Lung (tissue), 12 donors: ENCODE results near the gene GYG1. TPM values are rescaled to one million over a fixed set of nuclear protein-coding genes. Genes with fewer than 3 reads are reported as not detected.
A peak's percentile ranks its signal among the peaks of the same experiment; 100 is the strongest.

ENCODE experiments used
- ATAC-seq: fragments of 200-7000 bp; cut with Tn5 transposase; one replicate; pipeline ENCODE4 v1.9.1; 2020; ENCODE audit warnings: moderate number of reproducible peaks; ENCODE audit not compliant: insufficient read depth, low FRiP score
- DNase-seq, 3 donors: peaks; one replicate each; pipeline ENCODE4 v3.0.0-alpha.2; 2013 to 2017
- H3K27ac ChIP-seq, 2 donors: one replicate each; pipeline ENCODE4 v1.5.1; 2013; ENCODE audit warnings: mild to moderate bottlenecking in 2 of 2, moderate library complexity in 2 of 2, control low read depth in 1 of 2, inconsistent platforms in 1 of 2, low read depth in 1 of 2, low read length in 1 of 2
- H3K27me3 ChIP-seq, 3 donors: one replicate each; pipeline ENCODE4 v1.5.1; 2013; ENCODE audit warnings: low read length in 2 of 3; ENCODE audit not compliant: control insufficient read depth in 3 of 3, insufficient read depth in 3 of 3
- H3K36me3 ChIP-seq, 4 donors: one replicate each; pipeline ENCODE4 v1.5.1; 2013; ENCODE audit warnings: low read length in 4 of 4, mild to moderate bottlenecking in 1 of 4, moderate library complexity in 1 of 4; ENCODE audit not compliant: control insufficient read depth in 4 of 4, insufficient read depth in 4 of 4
- H3K4me1 ChIP-seq, 5 donors: one replicate each; pipeline ENCODE4 v1.5.1; 2013; ENCODE audit warnings: low read length in 5 of 5, mild to moderate bottlenecking in 2 of 5, moderate library complexity in 1 of 5; ENCODE audit not compliant: control insufficient read depth in 5 of 5, insufficient read depth in 5 of 5
- H3K4me3 ChIP-seq: one replicate; pipeline ENCODE4 v1.5.1; 2013; ENCODE audit warnings: mild to moderate bottlenecking, control low read depth, moderate library complexity
- H3K9ac ChIP-seq, 2 donors: one replicate each; pipeline ENCODE4 v1.5.1; 2013; ENCODE audit warnings: low read length in 2 of 2, control low read depth in 1 of 2; ENCODE audit not compliant: insufficient read depth in 1 of 2
- H3K9me3 ChIP-seq, 4 donors: one replicate each; pipeline ENCODE4 v1.5.1; 2013; ENCODE audit warnings: low read length in 3 of 4, mild to moderate bottlenecking in 1 of 4, moderate library complexity in 1 of 4; ENCODE audit not compliant: control insufficient read depth in 4 of 4, insufficient read depth in 3 of 4
- WGBS, 2 donors: extraction: QIAGEN DNeasy Blood & Tissue Kit; methylation state at CpG; one replicate each; pipeline ENCODE4 v1.1.7; 2013; 5-methylcytosine and 5-hydroxymethylcytosine counted together
- polyA plus RNA-seq, 2 donors: library from polyadenylated mRNA; stranded (reverse); fragments of 200-250 nt; gene quantifications; one replicate each; pipeline ENCODE4 v1.2.1, GENCODE V29; 2013
- total RNA-seq, 2 donors: library from RNA; depleted of rRNA in 1 of 2; stranded (reverse); fragments of >200 nt in 1 of 2; gene quantifications; one replicate each; pipeline ENCODE4 v1.2.1, GENCODE V29; 2014 to 2021
- TF ChIP-seq, protein P1 (sequence below): IDR thresholded peaks from 2 replicates; pipeline ENCODE4 v1.5.1; 2012; ENCODE audit warnings: mild to moderate bottlenecking; ENCODE audit errors: control extremely low read depth, extremely low read depth
- donor health status: control.
- donor health status: control.
- donor health status: Bipolar disorder and iron deficiency.
- donor health status: healthy.
- donor health status: DM: yes; HTN: yes; CAD: no.

GYG1 gene
- total and polyA plus RNA-seq, 4 donors, result 23.2 to 115 (median 60.2) TPM

DNA sequence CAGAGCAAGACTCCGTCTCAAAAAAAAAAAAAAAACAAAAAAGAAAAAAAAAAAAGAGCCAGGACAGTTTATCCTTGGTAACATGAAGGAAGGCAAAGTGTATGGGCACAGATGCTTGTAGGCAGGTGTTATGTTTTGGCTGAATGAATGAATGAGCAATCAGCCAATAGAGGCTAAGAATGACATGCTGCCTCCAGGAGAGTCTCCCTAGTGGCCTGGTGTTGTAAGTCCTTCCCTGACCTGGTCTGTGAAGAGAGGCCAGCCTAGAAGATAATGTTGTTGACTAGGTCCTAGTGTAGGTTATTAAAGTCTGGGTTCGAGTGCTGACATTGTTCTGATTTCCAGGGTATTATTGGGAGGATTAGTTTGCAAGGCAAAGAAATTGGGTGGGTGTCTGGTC is 24.9 kb downstream of the GYG1 start:
- H3K9me3 ChIP-seq, result peaks cover 0 to 2% (median 0%) of the 10 kb centered on the region in 4 donors
- TF ChIP-seq, protein P1, sequence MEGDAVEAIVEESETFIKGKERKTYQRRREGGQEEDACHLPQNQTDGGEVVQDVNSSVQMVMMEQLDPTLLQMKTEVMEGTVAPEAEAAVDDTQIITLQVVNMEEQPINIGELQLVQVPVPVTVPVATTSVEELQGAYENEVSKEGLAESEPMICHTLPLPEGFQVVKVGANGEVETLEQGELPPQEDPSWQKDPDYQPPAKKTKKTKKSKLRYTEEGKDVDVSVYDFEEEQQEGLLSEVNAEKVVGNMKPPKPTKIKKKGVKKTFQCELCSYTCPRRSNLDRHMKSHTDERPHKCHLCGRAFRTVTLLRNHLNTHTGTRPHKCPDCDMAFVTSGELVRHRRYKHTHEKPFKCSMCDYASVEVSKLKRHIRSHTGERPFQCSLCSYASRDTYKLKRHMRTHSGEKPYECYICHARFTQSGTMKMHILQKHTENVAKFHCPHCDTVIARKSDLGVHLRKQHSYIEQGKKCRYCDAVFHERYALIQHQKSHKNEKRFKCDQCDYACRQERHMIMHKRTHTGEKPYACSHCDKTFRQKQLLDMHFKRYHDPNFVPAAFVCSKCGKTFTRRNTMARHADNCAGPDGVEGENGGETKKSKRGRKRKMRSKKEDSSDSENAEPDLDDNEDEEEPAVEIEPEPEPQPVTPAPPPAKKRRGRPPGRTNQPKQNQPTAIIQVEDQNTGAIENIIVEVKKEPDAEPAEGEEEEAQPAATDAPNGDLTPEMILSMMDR, result no peak
- peaks cover 9 to 66% (median 33%) of the 10 kb centered on the region in 4 donors for H3K36me3 ChIP-seq
- H3K4me3 ChIP-seq, result no peak overlapping the region
- no peak for DNase-seq
- H3K27me3 ChIP-seq, result no peaks in the 10 kb centered on the region
- peaks cover 0 to 28% (median 0%) of the 10 kb centered on the region in 5 donors for H3K4me1 ChIP-seq
- WGBS, 2 donors, result 87 to 100% methylated on average over 2 of the region's 2 CpGs
- no peak overlapping the region for H3K9ac ChIP-seq
- peak overlapping the region; percentile 2 to 63 for H3K27ac ChIP-seq
- no peak for ATAC-seq

DNA sequence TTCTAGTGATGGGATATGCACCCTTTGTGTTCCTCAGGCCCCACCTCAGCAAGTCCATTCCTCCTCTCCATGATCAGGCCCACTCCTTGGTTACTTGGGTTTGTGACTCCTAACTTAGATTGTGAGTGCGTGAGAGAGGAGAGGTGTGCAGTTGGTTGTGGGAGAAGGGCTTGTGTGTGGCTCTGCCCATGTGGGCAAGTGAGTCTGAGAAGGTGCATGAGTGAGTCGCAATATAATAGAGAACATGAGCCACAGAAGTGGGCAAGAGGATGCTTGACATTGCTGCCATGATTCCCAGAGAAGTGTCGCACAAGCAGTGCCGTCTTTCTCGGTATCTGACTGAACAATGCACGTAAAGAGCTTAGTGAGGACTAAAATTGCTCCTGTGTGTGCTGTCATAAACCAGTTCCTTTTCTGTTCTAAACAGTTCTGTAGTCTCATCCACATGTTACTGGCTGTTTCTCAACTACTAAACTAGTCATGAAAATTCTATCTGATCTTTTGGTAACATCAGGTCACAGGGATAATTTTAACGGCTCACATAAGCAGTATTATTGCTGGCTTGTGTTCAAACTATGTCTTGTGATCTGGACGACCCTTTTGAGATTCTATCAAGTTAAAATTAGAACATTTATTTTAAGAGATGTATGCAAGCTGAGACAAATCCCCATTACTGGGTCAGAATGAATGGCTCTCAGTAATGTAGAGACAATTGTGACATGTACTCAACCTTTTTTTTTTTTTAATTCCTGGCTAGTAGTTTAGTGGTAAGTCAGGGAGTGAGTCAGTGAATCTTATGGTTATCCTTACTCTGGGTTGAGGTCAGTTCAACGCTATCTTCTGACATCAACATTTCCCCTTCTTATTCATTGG is 25.6 kb downstream of the GYG1 start:
- H3K27me3 ChIP-seq, result no peaks in the 10 kb centered on the region
- 80 to 81% methylated on average over 9 of the region's 9 CpGs for WGBS, 2 donors
- peaks cover 0 to 30% (median 0%) of the 10 kb centered on the region in 5 donors for H3K4me1 ChIP-seq
- H3K4me3 ChIP-seq, result no peak overlapping the region
- DNase-seq (peak in 1 of 3 donors; percentile 44), ATAC-seq (no peak)
- peaks cover 11 to 63% (median 31%) of the 10 kb centered on the region in 4 donors for H3K36me3 ChIP-seq
- TF ChIP-seq, protein P1, result no peak
- no peak overlapping the region for H3K9ac ChIP-seq
- H3K27ac ChIP-seq, result peak overlapping the region; percentile 2 to 63
- peaks cover 0 to 2% (median 0%) of the 10 kb centered on the region in 4 donors for H3K9me3 ChIP-seq

DNA sequence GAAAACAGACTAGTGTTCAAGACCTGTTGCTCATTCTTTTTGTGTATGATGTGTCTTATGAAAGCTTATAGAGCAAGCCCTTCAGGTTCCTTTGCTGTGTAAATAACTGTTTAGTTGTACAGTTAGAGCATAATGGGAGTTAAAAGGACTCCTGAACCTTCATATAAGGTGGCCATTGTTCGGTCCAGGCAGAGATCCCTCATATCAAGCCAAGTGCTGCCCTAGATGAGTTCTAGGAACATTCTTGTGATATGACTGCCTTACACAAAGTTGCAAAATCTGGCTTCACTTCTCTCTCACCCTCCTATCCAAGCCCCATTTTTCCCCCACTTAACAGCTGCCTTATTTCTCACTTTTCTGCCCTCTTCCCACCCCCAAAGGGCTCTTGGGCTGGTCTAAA is 26.9 kb downstream of the GYG1 start:
- ATAC-seq, result no peak

More for the DNA sequence above, 26.9 kb downstream of the GYG1 start:
- no peak overlapping the region for H3K4me3 ChIP-seq
- no peaks in the 10 kb centered on the region for H3K9me3 ChIP-seq
- WGBS, 2 donors, result 57 to 67% methylated on average over 1 of the region's 1 CpG
- peak overlapping the region in 1 of 2 donors; percentile 77 for H3K27ac ChIP-seq
- H3K4me1 ChIP-seq, result peaks cover 0 to 31% (median 0%) of the 10 kb centered on the region in 5 donors
- TF ChIP-seq, protein P1, result no peak
- DNase-seq, result no peak
- no peaks in the 10 kb centered on the region for H3K27me3 ChIP-seq
- peaks cover 16 to 60% (median 30%) of the 10 kb centered on the region in 4 donors for H3K36me3 ChIP-seq
- H3K9ac ChIP-seq, result no peak overlapping the region
